Limb (tissue), 2 donors: ENCODE measurements around the gene NUTM2B.
"Not testable (repeated sequence)": the region's sequence is repeated elsewhere in the genome, so short reads cannot be mapped to it uniquely, and the experiment has no call there.

Experiments used
- DNase-seq, 2 donors: peaks; one replicate each; pipeline ENCODE4 v3.0.0-alpha.2; 2016; ENCODE audit errors: extremely low spot score in 2 of 2

NUTM2B gene

GRCh38 chr10:79726620-79727019 is 23.6 kb downstream of the NUTM2B start:
- not testable (repeated sequence) for DNase-seq

- not testable (repeated sequence) for DNase-seq
Measured at GRCh38 chr10:79744844-79745243, 41.8 kb downstream of the NUTM2B start.

DNA sequence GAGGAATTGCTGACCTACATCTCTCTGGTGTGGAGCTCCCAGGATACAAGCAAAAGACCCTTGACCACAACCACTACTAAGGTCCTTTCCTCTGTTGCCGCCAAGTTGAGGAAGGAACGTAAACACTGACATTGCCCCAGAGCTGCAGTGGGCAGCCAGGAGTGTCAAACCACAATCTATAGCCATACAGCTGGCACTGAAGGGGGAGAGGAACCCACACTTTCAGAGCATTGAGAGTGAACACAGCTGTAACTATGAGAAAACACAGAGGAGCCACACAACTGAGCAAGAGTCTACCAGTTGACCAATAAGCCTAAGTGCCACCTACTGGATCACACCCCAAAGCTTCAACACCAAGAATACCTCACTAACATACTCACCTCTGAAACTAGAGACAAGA is 45.5 kb downstream of the NUTM2B start:
- not testable (repeated sequence) for DNase-seq

GRCh38 chr10:79753601-79754000 is 50.6 kb downstream of the NUTM2B start:
- DNase-seq = not testable (repeated sequence)

DNA sequence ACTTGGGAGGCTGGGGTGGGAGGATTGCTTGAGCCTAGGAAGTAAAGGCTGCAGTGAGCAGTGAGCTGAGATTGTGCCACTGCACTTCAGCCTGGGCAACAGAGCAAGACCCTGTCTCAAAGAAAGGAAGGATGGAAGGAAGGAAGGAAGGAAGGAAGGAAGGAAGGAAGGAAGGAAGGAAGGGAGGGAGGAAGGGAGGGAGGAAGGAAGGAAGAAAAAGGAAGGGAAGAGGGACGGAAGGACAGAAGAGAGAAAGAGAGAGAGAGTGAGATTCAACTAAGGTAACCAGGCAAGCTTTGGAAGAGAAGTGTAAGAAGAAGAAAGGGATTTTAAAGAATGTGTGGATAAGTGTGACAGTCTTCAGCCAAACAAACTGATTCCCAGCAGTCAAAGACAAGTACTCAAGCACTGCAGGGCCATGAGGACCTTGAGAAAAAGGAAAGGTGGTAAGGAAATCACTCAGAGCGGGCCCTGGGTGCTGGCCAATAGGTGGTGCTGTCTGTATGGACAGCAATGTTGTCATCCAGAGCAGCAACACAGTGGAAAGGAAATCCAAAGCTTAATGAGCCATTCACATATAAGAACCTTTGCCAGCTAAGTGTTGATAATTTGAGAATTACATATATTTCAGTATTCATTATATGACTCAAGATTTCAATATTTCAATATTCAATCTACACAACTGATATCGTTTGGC is 55.4 kb downstream of the NUTM2B start:
- not testable (repeated sequence) for DNase-seq
